HG03442 (cell line): ENCODE results near the gene ITM2B.
"Not testable (repeated sequence)": the region's sequence is repeated elsewhere in the genome, so short reads cannot be mapped to it uniquely, and the experiment has no call there.

Source experiments
- ATAC-seq: cut with Tn5 transposase; IDR thresholded peaks from one replicate; pipeline ENCODE4 v1.9.1; 2021; ENCODE audit warnings: mild to moderate bottlenecking, moderate library complexity; ENCODE audit not compliant: unreplicated experiment

ITM2B gene

DNA sequence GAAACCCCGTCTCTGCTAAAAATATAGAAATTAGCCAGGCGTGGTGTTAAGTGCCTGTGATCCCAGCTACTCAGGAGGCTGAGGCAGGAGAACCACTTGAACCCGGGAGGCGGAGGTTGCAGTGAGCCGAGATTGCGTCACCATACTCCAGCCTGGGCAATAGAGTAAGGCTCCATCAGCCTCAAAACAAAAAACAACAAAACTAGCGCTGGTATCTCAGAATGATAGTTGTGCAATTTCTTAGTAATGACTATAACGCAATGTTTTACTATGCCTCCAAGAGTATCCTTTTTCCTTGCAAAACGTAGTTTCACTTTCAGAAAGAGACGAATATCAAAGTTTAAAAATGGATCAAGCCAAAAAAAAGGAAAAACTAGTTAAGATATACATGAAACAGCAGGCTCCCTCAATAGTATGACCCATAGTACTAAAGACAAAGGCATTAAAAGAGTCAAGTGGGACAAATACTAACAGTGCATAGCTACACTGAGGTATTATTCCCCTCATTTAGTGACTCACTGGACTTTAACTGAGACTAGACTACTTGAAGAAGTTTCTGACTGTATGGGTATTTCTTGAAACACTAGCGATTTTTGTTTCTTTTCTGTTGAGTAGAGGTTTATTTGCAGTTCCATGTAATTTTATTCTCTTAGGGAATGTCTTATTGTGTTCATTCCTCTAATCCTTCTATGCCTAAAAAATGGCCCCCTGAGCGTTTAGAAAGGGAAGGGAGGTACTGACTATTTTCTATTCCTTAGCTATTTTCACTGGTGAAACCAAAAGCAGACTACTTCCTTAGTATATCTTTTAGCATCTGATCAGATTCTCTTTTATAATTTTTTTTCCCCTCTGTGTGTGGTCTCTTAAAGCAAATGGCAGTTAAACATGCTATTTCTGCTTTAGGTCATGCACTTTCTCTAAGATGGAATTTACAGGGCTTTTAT is 10.4 kb upstream of the ITM2B start:
- no peak for ATAC-seq

DNA sequence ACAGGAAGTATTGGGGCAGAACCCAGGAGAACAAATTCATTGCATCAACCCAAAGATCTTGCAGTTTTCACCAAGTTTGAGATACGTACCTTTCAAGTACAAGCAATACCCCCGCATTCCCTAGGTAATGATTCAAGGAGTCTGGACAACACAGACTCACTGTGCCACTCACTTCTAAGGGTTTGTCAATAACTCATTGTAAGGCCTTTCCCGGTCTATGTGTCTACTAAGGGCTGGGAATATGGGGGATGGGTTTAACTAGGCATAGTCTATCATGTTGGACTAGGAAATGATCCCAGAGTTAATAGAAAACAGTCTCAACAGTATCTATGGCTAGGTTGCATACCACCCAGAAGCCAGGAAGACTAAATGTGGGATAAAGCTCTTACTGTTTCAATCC is 8.3 kb upstream of the ITM2B start:
- no peak for ATAC-seq

- ATAC-seq, result no peak
These were observed 2.5 kb upstream of the ITM2B start for GRCh38 chr13:48230541-48230940.

DNA sequence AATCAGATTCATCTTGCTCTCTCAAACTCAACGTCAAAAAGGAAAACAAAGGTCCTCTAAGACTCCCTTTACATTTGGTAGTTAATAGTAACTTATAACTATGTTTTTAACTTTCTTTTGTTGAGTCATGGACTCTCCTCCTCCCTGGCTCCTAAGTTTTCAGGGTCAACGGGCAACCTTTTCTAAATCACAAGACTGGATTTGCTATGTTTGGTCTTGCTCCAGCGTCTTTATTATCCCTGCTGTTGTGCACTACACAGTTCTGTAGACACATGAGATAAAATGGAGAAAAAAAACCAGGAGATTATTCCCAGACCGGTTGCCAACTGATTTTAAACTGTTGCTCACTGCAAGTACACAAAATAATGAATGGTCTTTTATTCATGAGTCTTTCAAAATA is 1.9 kb upstream of the ITM2B start:
- no peak for ATAC-seq

GRCh38 chr13:48231933-48232332 is 1.1 kb upstream of the ITM2B start:
- no peak for ATAC-seq

GRCh38 chr13:48232420-48233045 is 473 bp upstream of the ITM2B start:
- ATAC-seq, result peak; percentile 8

- no peak for ATAC-seq
These were observed 983 bp downstream of the ITM2B start for GRCh38 chr13:48233889-48234488.

DNA sequence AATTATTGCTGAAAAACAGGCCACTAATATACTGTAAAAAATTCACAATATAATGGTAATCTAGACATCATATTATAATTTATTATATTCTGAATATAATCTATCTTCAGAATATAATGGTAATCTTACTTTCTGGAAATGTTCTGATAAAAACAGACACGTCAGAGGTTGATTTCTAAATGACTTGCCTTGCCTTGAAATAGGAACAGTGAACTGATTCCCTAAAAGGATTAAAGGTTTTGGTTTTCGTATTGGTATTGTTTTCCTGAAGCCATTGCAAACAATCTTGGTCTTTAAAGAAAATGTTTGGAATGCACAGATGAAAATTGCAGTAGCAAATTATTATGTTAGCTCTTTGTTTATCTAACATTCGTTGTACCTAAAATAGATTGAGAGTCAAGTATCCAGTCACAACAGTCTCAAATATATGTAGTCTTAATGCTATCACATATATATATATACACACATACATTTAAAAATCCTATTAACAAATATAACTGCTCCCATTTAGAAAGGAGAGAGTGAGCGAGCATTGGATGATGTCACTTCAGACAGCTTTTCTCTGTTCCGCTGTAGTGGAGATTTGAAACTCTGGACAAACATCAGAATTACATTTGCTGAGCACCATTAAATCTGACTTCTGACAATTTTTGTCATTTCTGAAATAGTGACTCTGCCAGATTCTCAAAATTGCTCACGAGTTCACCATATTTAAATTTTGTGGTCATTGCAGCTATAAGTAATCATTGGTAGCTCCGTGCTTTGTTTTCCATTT is 1.7 kb downstream of the ITM2B start:
- ATAC-seq, result peak; percentile 46

DNA sequence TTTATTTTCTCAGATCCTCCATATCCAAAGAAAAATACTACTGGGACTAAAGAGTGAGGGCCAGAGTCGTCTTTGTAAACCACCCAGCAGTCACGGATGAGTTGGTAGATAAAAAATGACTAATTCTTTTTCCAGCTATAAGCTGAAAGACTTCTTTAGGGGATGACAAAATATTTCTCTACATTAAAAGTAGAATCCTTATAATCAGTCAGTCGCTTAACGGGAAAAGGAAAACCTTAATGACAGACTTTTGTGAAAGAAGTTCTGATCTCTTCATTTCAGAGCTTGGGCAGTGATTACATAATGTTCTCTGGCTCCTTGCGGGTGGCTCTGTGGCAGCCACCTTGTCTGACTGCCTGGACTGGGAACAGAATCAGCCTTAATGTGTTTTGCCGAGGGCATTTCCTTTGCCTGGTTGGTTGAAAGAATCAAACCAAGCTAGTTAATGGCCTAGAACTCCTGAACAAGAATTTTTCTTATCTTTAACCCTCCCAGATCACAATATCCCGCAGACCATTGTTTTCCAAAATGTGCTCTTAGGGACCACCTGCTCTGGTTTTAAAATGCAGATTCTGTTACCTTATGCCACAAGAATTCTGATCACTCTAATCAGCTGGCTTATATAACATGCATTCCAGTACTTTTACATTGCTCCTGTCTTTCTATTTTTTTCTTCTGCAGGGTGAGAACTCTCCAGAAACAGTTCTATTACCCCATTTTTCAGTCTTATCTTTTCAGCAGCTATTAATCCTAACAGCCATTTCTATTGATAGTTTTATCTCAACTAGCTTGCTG is 2.5 kb downstream of the ITM2B start:
- no peak for ATAC-seq

- no peak for ATAC-seq
These were observed 3.7 kb downstream of the ITM2B start for GRCh38 chr13:48236528-48237353.

DNA sequence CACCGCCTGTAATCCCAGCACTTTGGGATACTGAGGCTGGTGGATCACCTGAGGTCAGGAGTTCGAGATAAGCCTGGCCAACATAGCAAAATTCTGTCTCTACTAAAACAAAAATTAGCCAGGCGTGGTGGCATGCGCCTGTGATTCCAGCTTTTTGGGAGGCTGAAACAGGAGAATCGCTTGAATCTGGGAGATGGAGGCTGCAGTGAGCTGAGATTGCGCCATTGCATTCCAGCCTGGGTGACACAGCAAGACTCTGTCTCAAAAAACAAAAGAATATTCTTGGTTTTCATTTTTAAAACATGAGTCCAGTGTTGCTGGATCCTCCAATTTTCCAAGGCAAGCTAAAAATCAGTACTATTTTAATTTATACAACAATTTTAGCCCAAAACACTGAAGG is 6.4 kb downstream of the ITM2B start:
- ATAC-seq, result not testable (repeated sequence)

- no peak for ATAC-seq
These were observed 8.6 kb downstream of the ITM2B start for GRCh38 chr13:48241651-48242050.

- no peak for ATAC-seq
These were observed 9.7 kb downstream of the ITM2B start for GRCh38 chr13:48242677-48243076.

- ATAC-seq, result no peak
These were observed 11.2 kb downstream of the ITM2B start for GRCh38 chr13:48244159-48244558.

- no peak for ATAC-seq
These were observed 13.1 kb downstream of the ITM2B start for GRCh38 chr13:48246102-48246501.

GRCh38 chr13:48249018-48249417 is 16.0 kb downstream of the ITM2B start:
- ATAC-seq, result no peak

DNA sequence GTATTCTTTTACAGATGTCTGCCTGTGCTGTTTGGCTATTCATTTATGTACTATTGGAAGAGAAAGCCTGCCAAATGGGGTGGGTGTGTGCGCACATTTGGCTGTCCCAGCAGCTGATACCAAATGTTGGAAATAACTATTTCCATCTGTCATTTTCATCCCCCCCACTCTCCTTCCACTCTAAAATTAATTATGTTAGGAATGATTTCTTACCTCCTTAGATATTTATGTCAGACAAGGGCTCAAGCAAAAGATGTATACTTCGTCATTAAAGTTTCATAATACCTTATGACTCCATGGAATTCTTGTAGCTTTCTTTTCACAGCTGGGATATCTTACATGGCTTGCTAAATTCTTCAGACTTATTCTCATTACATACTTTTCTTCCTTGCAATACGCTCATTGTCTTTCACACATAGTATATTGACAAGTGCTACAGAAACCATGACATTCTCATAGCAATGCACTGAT is 18.6 kb downstream of the ITM2B start:
- ATAC-seq, result no peak

DNA sequence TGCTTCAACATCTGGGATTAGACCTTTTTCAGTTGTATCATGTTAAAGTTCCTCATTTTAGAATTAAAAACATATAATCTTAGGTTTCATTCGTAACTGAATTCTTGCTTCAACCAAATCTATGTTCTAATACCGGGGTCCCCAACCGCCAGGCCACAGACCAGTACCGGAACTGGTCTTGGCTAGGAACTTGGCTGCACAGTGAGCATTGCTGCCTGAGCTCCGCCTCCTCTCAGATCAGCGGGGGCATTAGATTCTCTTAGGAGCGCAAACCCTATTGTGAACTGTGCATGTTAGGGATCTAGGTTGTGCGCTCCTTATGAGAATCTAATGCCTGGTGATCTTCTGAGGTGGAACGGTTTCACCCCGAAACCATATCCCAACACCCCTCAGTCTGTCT is 19.2 kb downstream of the ITM2B start:
- no peak for ATAC-seq

- no peak for ATAC-seq
These were observed 20.8 kb downstream of the ITM2B start for GRCh38 chr13:48253849-48254248.
